ENCODE results near the gene NEMF.
"Not testable (repeated sequence)": the region's sequence is repeated elsewhere in the genome, so short reads cannot be mapped to it uniquely, and the experiment has no call there.

Gene NEMF

GRCh38 chr14:49754570-49755097, 98.0 kb downstream of the NEMF start:
- TF ChIP-seq POLR2AphosphoS5 (IDR thresholded peaks at IDR 0.05; ENCODE audit: low read depth) (no peak), GABPA (IDR thresholded peaks at IDR 0.05; ENCODE audit: low read depth) (no peak), REST (IDR thresholded peaks at IDR 0.05; ENCODE audit: insufficient replicate concordance, low read depth) (no peak), CTCF (IDR thresholded peaks at IDR 0.05; ENCODE audit: insufficient read depth, low read length) (no peak), SPI1 (IDR thresholded peaks at IDR 0.05; ENCODE audit: borderline replicate concordance, low read depth) (no peak)
- Histone ChIP-seq H3K4me3 (replicated peaks; ENCODE audit: insufficient read depth, low read length) (no peak overlapping the region), H3K27me3 (ENCODE audit: insufficient read depth, poor library complexity, severe bottlenecking) (no peaks in the 10 kb centered on the region), H3K27ac (replicated peaks) (no peak overlapping the region)
- no peak for DNase-seq (ENCODE audit: low read depth in 1 of 2, low spot score in 1 of 2)

- H3K4me3 ChIP-seq (replicated peaks; ENCODE audit: insufficient read depth, low read length); H3K27ac ChIP-seq (replicated peaks); DNase-seq (ENCODE audit: low read depth in 1 of 2, low spot score in 1 of 2); H3K27me3 ChIP-seq (ENCODE audit: insufficient read depth, poor library complexity, severe bottlenecking): not testable (repeated sequence)
Measured at GRCh38 chr14:49746476-49746875, 106.1 kb downstream of the NEMF start.

- DNase-seq (ENCODE audit: low read depth in 1 of 2, low spot score in 1 of 2), result no peak
- TF ChIP-seq CTCF (IDR thresholded peaks at IDR 0.05; ENCODE audit: insufficient read depth, low read length), result no peak
- Histone ChIP-seq H3K4me3 (replicated peaks; ENCODE audit: insufficient read depth, low read length) (no peak overlapping the region), H3K27me3 (ENCODE audit: insufficient read depth, poor library complexity, severe bottlenecking) (no peaks in the 10 kb centered on the region), H3K27ac (replicated peaks) (no peak overlapping the region)
Measured at GRCh38 chr14:49745191-49745590, 107.4 kb downstream of the NEMF start.

GRCh38 chr14:49735669-49736068, 116.9 kb downstream of the NEMF start:
- not testable (repeated sequence) for H3K27ac ChIP-seq (replicated peaks); H3K27me3 ChIP-seq (ENCODE audit: insufficient read depth, poor library complexity, severe bottlenecking); H3K4me3 ChIP-seq (replicated peaks; ENCODE audit: insufficient read depth, low read length); DNase-seq (ENCODE audit: low read depth in 1 of 2, low spot score in 1 of 2)

GRCh38 chr14:49733836-49734235, 118.8 kb downstream of the NEMF start:
- H3K27me3 ChIP-seq (ENCODE audit: insufficient read depth, poor library complexity, severe bottlenecking), result no peaks in the 10 kb centered on the region
- H3K27ac ChIP-seq (replicated peaks), result no peak overlapping the region
- no peak for TF ChIP-seq CTCF (IDR thresholded peaks at IDR 0.05; ENCODE audit: insufficient read depth, low read length)
- TF ChIP-seq SPI1 (IDR thresholded peaks at IDR 0.05; ENCODE audit: borderline replicate concordance, low read depth), result no peak
- no peak for TF ChIP-seq GABPA (IDR thresholded peaks at IDR 0.05; ENCODE audit: low read depth)
- no peak for TF ChIP-seq REST (IDR thresholded peaks at IDR 0.05; ENCODE audit: insufficient replicate concordance, low read depth)
- TF ChIP-seq POLR2AphosphoS5 (IDR thresholded peaks at IDR 0.05; ENCODE audit: low read depth), result no peak
- no peak for DNase-seq (ENCODE audit: low read depth in 1 of 2, low spot score in 1 of 2)
- H3K4me3 ChIP-seq (replicated peaks; ENCODE audit: insufficient read depth, low read length), result no peak overlapping the region

All from HL-60 (cell line).